ENCODE measurements around the gene APBA1.

Gene APBA1

GRCh38 chr9:69655065-69655464, 17.1 kb downstream of the APBA1 start:
- no peak for DNase-seq

DNA sequence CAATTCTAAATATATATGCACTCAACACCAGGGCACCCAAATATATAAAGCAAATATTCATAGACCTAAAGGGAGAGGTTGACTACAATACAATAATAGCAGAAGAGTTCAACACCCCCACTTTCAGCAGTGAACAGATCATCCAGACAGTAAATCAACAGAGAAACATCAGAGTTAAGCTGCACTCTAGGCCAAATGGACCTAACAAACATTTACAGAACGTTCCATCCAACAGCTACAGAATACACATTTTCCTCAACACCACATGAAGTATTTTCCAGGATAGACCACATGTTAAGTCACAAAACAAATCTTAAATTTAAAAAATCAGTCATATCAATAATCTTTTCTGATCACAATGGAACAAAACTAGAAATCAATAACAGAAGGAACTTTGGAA, 18.9 kb downstream of the APBA1 start:
- no peak for DNase-seq

DNA sequence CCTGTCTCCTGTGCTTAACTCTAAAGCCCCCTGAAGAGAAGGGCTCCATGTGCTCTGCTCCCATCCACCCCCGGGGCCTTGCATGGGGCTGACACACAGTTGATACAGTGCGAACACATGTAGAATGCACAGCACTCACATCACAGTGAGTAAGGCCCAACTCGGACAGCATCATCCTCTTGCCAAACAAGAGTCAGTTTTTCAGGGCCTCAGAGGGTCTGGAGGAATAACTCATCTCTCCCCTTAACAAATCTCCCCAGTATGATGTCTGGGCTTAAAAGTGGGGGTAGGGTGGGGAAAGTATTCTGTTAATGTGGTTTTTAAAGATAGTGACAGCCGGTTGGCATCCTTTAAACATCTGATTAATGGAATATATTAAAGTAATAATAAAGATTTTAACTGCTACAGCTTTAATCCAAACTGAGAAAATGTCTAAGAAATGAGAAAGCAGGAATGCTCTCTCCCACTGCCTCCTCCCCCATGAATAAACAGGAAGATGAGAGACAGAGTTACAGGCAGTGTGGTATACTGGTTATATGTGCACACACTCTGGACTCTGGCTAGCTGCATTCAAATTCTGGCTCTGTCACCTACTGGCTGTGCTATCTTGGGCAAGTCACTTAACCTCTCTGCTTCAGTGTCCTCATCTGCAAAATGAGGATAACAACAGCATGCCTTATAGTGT, 22.5 kb downstream of the APBA1 start:
- no peak for DNase-seq

DNA sequence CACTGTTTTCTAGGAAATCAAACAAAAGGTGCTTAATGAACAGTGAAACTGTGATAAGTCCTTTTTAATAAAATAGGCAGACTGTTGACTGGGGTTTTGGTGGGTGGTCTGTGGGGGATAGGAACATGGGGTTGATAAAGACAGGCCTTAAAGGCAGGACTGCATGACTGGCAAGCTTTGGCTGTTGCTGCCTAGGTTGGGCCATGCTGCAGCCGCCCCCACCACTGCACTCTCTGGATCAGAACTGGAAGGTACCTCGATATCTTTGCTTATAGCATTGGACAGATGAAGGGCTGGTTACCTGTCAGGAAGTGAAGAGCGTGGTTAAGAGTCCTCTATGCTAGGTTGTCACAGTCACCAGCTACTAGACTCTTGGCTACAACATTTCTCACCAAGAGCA, 24.4 kb downstream of the APBA1 start:
- no peak for DNase-seq

DNA sequence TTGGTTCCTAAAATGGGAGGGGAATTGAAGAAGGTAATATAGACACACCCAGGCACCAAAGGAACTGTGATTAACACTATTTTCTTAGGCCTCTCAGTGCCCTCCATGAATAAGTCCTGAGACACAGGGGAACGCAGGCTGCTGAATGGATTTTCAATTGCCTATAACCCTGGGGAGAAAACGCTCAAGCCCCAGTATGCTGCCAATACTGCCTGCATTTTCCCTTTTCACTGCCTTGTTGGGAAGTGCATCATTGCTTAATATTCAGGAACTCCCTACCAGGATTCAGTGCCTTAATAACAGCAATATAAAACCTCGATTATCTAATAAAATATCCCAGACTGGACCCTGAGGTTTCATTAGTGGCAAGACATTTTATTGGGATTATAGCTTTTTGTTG, 25.4 kb downstream of the APBA1 start:
- no peak for DNase-seq

DNA sequence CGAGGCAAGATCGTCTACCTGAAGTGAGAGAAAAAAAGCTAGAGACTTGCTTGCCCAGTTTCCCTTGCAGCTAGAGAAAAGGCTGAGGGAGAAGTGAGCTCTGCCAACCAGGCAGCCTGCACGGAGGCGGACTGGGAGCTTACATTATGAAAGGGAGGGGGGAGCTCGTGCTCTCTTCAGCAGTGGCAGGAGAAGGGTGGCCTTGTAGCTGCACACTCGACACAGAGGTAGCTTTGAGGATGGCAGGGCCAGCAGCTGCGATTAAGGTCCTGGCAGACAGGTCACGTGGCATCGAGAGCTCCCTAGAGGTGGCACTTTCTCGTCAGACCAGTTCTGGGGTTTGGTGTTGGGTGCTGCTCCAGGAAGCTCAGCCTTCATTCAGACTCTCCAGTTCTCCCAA, 26.7 kb downstream of the APBA1 start:
- DNase-seq, result no peak

GRCh38 chr9:69643098-69643497, 29.1 kb downstream of the APBA1 start:
- DNase-seq, result no peak

- DNase-seq, result no peak
Observed at GRCh38 chr9:69637817-69638200, 34.4 kb downstream of the APBA1 start.

GRCh38 chr9:69637193-69637816, 34.9 kb downstream of the APBA1 start:
- no peak for DNase-seq

DNA sequence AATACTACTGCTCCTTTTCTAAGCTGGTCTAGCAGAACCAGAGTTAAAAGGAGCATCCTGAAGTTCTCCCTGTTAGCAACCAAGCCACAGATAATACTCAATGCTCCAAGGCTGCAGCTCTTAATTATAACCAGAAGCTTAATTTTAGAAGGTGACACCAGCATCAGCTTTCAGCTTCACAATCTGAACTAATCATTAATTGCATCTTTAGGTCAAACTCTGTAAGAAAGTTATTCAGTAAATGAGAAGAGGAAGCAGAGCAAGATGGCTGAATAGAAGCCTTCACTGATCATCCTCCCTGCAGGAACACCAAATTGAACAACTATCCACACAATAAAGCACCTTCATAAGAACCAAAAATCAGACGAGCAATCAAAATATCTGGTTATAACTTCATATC, 38.5 kb downstream of the APBA1 start:
- DNase-seq, result no peak

GRCh38 chr9:69632768-69633167, 39.4 kb downstream of the APBA1 start:
- DNase-seq, result no peak

DNA sequence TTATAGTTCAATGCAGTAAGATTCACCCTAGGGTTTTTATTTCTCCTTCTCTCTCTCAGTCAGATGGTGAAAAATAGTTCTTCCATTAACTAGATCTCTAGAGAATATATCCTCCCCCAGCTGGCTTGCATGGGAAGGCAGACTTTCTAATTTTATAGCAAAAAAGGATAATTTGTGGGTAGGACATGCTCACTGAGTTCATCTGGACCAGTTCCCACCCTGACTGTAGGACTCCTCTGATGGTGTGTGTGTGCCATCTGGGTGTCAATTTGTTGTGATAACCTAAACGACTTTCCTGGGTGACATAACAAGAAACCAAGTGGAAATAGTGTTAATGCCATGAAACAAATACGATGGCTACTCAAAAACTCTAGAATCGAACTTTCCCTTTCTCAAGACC, 44.9 kb downstream of the APBA1 start:
- DNase-seq, result no peak

DNA sequence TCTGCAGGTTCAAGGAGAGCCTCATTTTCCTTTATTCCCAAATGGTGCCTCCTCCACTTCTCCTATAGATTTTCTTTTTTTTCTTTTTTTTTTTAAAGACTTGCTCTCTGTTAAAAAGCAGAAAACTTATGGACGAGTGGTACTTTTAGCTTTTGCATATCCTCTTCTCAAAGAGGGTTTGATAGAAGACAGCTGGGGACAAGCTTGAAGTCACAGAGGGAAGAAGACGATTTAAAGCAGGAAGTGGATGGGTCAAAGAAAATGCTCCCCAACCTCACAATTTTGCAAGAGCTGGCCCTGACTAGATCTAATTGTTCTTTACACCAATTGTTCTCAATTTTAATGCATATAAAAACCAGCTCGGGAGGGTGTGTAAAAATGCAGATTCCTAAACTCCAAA, 48.9 kb downstream of the APBA1 start:
- DNase-seq, result no peak

- no peak for DNase-seq
Observed at GRCh38 chr9:69622676-69623075, 49.5 kb downstream of the APBA1 start.

- DNase-seq, result no peak
Observed at GRCh38 chr9:69621730-69622460, 50.3 kb downstream of the APBA1 start.

DNA sequence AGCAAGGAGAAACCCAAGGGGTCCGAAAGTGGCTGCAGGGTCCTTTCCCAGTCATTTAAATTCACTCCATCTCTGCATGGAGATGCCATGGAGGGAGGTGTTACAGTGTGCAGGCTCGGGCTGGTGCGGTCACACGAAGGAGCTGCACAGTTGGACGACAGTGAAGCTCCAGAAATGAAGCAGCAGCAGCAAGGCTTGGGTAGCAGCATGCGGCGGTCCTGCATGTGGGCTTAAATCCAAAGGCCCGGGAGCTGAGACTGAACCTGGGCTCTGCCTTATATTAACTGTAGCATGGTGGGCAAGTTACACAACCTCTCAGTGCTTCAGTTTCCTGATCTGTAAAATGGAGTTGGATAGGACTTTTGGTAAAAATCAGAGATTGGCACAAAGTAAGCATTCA, 51.4 kb downstream of the APBA1 start:
- DNase-seq, result no peak

GRCh38 chr9:69619233-69619632, 52.9 kb downstream of the APBA1 start:
- no peak for DNase-seq

DNA sequence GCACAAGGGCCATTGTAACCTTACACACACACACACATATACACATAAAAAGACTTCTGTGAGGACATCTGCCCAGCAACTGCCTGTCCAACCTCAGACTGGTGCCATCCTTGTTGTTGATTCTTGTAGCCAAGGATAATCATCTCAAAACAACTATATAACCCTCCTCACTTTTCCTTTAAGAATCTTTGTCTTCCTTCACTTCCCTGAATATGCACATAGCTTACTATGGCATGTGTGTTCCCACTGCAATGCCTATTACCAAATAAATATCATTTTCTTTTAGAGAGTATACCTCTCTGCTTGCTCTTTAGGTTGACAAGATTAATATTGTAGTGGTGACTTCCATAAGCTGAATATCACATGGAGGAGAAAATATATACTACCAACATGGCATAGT, 55.2 kb downstream of the APBA1 start:
- no peak for DNase-seq

GRCh38 chr9:69615880-69616279, 56.3 kb downstream of the APBA1 start:
- no peak for DNase-seq

DNA sequence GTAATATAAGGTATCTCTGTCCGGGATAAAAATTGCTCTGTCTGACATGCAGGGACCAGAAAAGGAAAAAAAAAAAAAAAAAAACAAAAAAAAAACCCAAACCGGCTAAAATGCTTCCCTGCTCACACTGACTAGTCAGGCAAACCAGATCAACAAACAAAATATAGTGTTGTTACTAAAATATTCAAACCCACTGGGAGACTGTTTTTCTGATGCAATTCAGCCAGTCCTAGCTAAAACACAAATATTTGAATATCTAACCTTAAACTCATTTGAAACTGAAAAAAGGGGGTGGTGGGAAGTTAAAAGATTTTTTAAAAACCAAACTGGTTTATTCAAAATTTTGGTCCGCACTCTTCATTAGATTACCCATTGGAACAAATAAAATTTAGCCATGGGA, 61.0 kb downstream of the APBA1 start:
- DNase-seq, result no peak

GRCh38 chr9:69609156-69609555, 63.0 kb downstream of the APBA1 start:
- no peak for DNase-seq

DNA sequence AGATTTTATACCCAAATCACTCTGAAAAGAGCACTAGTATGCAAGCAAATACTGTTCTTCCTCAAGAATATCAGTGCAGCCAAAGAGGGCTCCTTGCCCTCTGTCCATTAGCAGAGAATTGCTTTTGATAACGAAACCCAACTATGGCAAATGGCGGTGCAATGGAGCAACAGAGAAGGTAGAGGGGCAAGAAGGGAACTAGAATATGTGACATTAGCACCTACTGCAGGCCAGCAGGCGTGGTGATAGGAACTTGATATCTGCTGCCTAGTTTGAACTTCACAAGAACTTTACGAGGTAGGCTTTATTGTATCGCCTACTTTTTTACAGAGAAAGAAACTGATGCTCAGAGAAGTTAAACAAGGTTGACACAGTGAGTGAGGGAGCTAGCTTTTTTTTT, 66.1 kb downstream of the APBA1 start:
- DNase-seq, result no peak

DNA sequence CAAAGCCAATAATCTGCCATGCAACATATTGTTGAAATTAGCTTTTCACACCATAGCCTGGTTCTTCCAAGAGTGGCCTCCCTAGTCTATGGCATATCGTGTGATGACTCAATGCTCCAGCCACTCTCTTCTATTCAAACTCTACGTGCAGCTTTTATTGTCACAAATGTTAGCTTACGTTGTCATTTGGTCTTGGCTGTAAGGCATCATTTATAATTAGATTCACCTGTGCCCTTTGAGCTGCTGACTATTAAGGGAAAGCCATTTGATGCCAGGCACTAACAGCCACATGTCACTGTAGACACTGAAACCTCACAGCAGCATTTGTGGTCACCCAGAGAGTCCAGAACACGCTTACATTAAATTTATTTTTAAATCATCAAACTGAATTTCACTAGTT, 66.8 kb downstream of the APBA1 start:
- no peak for DNase-seq

GRCh38 chr9:69604568-69605219, 67.5 kb downstream of the APBA1 start:
- DNase-seq, result no peak

All from NCI-H2227 treated with DMSO at 0.1 percent for 48 hours (cell line).